ENCODE results near the gene NMUR1.

Gene NMUR1

DNA sequence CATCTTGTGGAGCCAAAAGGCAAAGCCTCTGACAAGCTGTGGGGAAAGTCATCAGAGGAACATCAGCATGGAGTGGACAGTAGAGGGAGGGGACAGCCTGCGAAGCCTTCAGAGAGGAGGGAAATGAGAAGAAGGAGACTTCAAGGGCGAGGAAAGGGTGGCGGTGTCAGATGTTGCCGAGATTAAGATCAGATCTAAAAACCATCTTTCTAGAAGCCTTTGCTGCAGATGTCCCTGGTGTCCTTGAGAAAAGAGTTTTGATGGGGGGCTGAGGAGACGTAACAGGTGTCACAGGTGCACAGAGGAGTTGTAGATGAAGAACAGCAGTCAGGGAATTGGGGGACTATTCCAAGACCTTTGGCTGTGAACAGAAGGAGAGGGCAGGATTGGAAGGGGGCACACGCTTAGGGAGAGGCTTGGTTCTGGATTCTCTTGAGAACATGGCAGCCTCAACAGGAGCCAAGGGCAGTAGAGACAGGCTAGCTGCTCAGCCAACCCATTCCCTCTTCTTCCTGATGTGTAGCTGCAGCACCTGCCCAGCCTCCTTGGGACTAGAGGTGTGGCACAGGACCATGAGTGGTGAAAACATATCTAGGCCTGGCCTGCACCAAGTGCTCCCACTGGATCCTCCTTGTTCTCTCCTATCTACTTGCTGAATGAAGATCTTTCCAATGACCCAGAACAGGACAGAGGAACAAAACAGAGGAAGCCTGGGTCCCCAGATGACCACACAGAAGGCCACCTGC, 43.2 kb downstream of the NMUR1 start:
- no peaks in the 10 kb centered on the region for H3K9me3 ChIP-seq
- no peak overlapping the region for H3K4me3 ChIP-seq
- no peaks in the 10 kb centered on the region for H3K36me3 ChIP-seq
- H3K27ac ChIP-seq: no peak overlapping the region
- H3K4me1 ChIP-seq: peaks cover 0 to 12% (median 4%) of the 10 kb centered on the region in 4 donors
- intact Hi-C loops (cut with DNase I; ENCODE audit: low total_unique reads): no loop called here
- DNase-seq: no peak
- no peaks in the 10 kb centered on the region for H3K27me3 ChIP-seq
- TF ChIP-seq, protein P1, sequence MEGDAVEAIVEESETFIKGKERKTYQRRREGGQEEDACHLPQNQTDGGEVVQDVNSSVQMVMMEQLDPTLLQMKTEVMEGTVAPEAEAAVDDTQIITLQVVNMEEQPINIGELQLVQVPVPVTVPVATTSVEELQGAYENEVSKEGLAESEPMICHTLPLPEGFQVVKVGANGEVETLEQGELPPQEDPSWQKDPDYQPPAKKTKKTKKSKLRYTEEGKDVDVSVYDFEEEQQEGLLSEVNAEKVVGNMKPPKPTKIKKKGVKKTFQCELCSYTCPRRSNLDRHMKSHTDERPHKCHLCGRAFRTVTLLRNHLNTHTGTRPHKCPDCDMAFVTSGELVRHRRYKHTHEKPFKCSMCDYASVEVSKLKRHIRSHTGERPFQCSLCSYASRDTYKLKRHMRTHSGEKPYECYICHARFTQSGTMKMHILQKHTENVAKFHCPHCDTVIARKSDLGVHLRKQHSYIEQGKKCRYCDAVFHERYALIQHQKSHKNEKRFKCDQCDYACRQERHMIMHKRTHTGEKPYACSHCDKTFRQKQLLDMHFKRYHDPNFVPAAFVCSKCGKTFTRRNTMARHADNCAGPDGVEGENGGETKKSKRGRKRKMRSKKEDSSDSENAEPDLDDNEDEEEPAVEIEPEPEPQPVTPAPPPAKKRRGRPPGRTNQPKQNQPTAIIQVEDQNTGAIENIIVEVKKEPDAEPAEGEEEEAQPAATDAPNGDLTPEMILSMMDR (IDR thresholded peaks at IDR 0.05): no peak

DNA sequence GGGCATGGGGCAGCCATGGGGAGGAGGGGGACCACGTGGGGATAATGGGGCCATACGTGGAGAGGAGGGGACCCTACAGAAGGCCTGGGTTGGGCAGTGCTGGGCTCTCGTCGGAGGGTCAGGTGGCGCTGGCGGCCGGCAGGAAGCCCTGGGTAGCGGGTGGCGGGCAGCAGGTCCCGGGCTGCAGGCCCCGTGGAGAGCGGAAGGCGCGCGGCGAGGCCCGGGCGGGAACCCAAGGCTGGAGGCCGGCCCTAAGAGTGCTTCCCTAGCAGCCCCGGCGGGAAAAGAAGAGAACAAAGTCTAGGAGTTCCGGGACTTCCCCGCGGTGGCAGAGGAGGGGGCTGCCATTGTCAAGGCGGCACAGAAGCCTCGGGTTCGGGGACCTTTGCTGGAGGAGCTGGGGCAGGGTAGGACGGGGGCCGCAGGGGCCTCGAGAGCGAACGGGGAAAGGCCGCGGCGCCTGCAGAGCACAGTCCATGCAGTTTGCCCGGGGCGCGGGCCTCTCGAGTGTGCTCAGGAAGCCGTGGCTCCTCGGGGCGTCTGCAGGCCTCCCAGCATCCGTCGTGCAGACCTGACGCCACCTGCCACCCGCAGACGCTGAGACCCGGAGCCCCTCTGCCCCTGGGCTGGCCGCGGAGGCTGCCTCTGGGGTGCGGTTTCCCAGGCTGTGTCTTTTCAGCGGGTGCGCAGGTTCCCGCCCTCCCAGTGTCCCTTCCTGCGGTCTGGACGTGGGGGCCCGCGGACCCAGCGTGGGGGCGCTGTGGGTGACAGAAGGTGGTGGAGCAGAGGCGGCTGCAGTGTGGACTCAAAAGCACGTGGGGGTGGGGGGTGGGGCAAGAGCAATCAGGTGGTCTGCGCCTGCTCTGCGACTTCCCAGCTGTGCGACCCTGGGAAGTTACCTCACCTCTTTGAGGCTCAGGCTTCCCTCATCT, 46.6 kb downstream of the NMUR1 start:
- peaks cover 0 to 14% (median 4%) of the 10 kb centered on the region in 4 donors for H3K4me1 ChIP-seq
- DNase-seq: peak in 1 of 2 donors; percentile 70
- H3K27ac ChIP-seq: peak overlapping the region; percentile 64 to 74
- H3K36me3 ChIP-seq: no peaks in the 10 kb centered on the region
- H3K27me3 ChIP-seq: no peaks in the 10 kb centered on the region
- intact Hi-C loops (cut with DNase I; ENCODE audit: low total_unique reads): loop anchor here (2.0 kb wide), 1 partner anchor 75 kb away; no protein-coding TSS in a partner anchor
- TF ChIP-seq, protein P1 (IDR thresholded peaks at IDR 0.05): no peak
- H3K4me3 ChIP-seq: peak overlapping the region; percentile 53 to 57
- H3K9me3 ChIP-seq: no peaks in the 10 kb centered on the region

DNA sequence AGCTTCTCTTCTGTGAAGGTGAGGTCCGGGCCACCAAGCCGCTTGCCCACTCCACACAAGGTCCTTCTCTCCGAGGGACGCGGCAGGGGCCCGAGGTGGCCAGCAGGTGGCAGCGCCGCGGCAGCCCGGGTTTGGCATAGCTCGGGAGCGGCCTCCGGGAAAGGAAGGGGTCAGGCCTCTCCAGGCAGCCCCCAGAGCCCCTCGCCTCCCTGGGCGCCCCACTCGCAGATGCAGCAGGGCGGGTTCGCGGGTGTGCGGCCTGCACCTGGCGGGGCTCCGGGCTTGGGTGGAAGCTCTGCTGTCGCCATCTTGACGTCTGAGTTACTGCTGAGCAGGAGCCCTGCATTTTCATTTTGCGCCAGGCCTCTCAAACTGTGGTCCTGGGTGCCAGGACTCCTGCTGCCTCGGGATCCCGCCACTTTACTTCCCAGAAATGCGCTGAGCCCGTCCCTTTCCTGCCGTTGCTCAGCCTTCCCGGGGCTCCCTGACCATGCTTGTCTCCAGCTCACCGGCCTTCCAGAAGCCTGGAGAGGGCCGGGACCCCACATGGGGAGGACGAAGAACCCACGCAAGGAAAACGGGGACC, 47.3 kb downstream of the NMUR1 start:
- peak; percentile 66 to 84 for DNase-seq
- H3K27ac ChIP-seq: peak overlapping the region; percentile 64 to 74
- H3K36me3 ChIP-seq: no peaks in the 10 kb centered on the region
- H3K4me3 ChIP-seq: peak overlapping the region; percentile 53 to 57
- H3K9me3 ChIP-seq: no peaks in the 10 kb centered on the region
- no peaks in the 10 kb centered on the region for H3K27me3 ChIP-seq
- TF ChIP-seq, protein P1 (IDR thresholded peaks at IDR 0.05): peak; percentile 74 to 93
- peaks cover 0 to 14% (median 4%) of the 10 kb centered on the region in 4 donors for H3K4me1 ChIP-seq
- intact Hi-C loops (cut with DNase I; ENCODE audit: low total_unique reads): no loop called here

DNA sequence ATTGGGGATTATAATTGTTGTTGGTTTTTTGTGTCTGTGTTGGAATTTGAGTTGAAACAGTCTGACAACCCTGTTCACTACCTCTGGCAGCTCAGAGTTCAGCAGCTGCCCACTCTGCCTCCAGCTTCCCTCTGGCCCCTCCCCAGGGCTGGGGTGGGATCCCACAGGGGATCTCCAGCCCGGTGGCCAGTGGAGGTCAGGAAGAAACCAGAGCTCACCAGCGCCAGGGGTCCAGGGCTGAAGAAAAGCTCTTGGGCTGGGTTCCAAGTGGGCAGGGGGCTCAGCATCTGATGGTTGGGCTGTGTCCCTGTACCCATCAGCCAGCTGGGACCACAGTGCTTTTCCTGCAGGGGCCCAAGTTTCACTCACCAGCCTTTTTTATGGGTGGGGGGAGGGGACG, 49.5 kb downstream of the NMUR1 start:
- TF ChIP-seq, protein P1 (IDR thresholded peaks at IDR 0.05): no peak
- DNase-seq: no peak
- no peaks in the 10 kb centered on the region for H3K36me3 ChIP-seq
- intact Hi-C loops (cut with DNase I; ENCODE audit: low total_unique reads): no loop called here
- no peaks in the 10 kb centered on the region for H3K27me3 ChIP-seq
- no peak overlapping the region for H3K27ac ChIP-seq
- H3K4me1 ChIP-seq: peaks cover 0 to 14% (median 4%) of the 10 kb centered on the region in 4 donors
- no peak overlapping the region for H3K4me3 ChIP-seq
- no peaks in the 10 kb centered on the region for H3K9me3 ChIP-seq

DNA sequence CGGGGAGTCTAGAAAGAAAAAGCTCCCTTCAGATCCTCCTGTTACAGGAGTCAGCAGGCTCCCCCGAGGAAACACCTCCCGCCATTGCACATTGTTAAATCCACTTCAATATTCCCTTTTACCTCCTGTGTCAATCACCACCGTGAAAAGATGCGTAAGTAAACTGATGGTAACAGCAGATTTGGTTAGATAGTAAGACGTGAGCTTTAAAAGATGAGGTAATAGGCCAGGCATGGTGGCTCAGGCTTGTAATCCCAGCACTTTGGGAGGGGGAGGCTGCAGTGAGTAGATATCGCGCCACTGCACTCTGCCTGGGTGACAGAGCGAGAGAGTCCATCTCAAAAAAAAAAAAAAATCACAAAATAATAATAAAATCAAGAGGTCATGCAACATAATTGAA, 50.8 kb downstream of the NMUR1 start:
- Histone ChIP-seq H3K27me3 (no peaks in the 10 kb centered on the region), H3K4me3 (no peak overlapping the region), H3K9me3 (no peaks in the 10 kb centered on the region), H3K4me1 (peaks cover 0 to 14% (median 4%) of the 10 kb centered on the region in 4 donors), H3K36me3 (no peaks in the 10 kb centered on the region), H3K27ac (no peak overlapping the region)
- TF ChIP-seq, protein P1 (IDR thresholded peaks at IDR 0.05): no peak
- no peak for DNase-seq
- intact Hi-C loops (cut with DNase I; ENCODE audit: low total_unique reads): no loop called here

Measured in tibial artery (tissue), 4 donors.